Endodermal cell (in vitro differentiated cells): ENCODE data around the gene MUC22. TPM values are rescaled to one million over a fixed set of nuclear protein-coding genes. Genes with fewer than 3 reads are reported as not detected.
"Not testable (repeated sequence)": the region's sequence is repeated elsewhere in the genome, so short reads cannot be mapped to it uniquely, and the experiment has no call there.

Experiments used
- DNase-seq: peaks from one replicate; pipeline ENCODE4 v3.0.0-alpha.2; 2017
- H3K27ac ChIP-seq: 2 replicates; pipeline ENCODE4 v1.5.1; 2013; ENCODE audit warnings: mild to moderate bottlenecking, low read depth, low read length, moderate library complexity
- H3K27me3 ChIP-seq: 2 replicates; pipeline ENCODE4 v1.6.1; 2013; ENCODE audit warnings: mild to moderate bottlenecking, low read length, moderate library complexity; ENCODE audit not compliant: insufficient read depth, control insufficient read depth, poor library complexity, severe bottlenecking
- H3K36me3 ChIP-seq: 2 replicates; pipeline ENCODE4 v1.7.0; 2013; ENCODE audit warnings: mild to moderate bottlenecking, low read length, moderate library complexity; ENCODE audit not compliant: control insufficient read depth, insufficient read depth
- H3K4me1 ChIP-seq: one replicate; pipeline ENCODE4 v1.7.0; 2013; ENCODE audit warnings: low read length; ENCODE audit not compliant: control insufficient read depth, insufficient read depth
- H3K4me3 ChIP-seq: 2 replicates; pipeline ENCODE4 v1.5.1; 2013; ENCODE audit warnings: mild to moderate bottlenecking, low read length, moderate library complexity
- H3K9ac ChIP-seq: 2 replicates; pipeline ENCODE4 v1.6.1; 2013; ENCODE audit warnings: mild to moderate bottlenecking, low read length, moderate library complexity; ENCODE audit not compliant: poor library complexity, severe bottlenecking; ENCODE audit errors: extremely low read depth
- H3K9me3 ChIP-seq: 2 replicates; pipeline ENCODE4 v1.6.1; 2013; ENCODE audit warnings: mild to moderate bottlenecking, low read length, moderate library complexity; ENCODE audit not compliant: control insufficient read depth
- H3K27ac Mint-ChIP-seq: 2 replicates; pipeline ENCODE4 v1.8.0; 2020; ENCODE audit warnings: mixed read lengths
- H3K27me3 Mint-ChIP-seq: 2 replicates; pipeline ENCODE4 v1.8.0; 2021; ENCODE audit warnings: mild to moderate bottlenecking, mixed read lengths; ENCODE audit not compliant: insufficient read depth
- H3K36me3 Mint-ChIP-seq: 2 replicates; pipeline ENCODE4 v1.8.0; 2020; ENCODE audit warnings: low read depth, mixed read lengths
- H3K4me1 Mint-ChIP-seq: 2 replicates; pipeline ENCODE4 v1.8.0; 2020; ENCODE audit warnings: mixed read lengths
- H3K4me3 Mint-ChIP-seq: 2 replicates; pipeline ENCODE4 v1.8.0; 2020; ENCODE audit warnings: mild to moderate bottlenecking, moderate library complexity, mixed read lengths
- H3K9me3 Mint-ChIP-seq: 2 replicates; pipeline ENCODE4 v1.8.0; 2020; ENCODE audit warnings: mild to moderate bottlenecking, mixed read lengths
- whole genome bisulfite sequencing, 2 experiments: methylation state at CpG; one replicate each; pipeline versions ENCODE4 v1.1.5 to v1.1.7; 2013; ENCODE audit warnings: missing lambda C conversion rate in 2 of 2, mixed read lengths in 1 of 2; ENCODE audit not compliant: insufficient coverage in 1 of 2, insufficient read length in 1 of 2; 5-methylcytosine and 5-hydroxymethylcytosine counted together
- total RNA-seq, 2 donors: library from RNA; stranded (reverse); fragmentation: NEBNext Ultra II Directional in 1 of 2; extraction: Animal tissue kit (Norgen Biotek cat#: 25700) in 1 of 2; gene quantifications; 2 replicates in 1 of 2; 3 replicates in 1 of 2; pipeline ENCODE4 v1.2.1, GENCODE V29; 2021
- TF ChIP-seq, protein P1 (sequence below): fragments of 200-600 bp; sonication (generic); conservative IDR thresholded peaks from 2 replicates; pipeline ENCODE4 v1.5.0; 2021; ENCODE audit warnings: antibody characterized with exemption, mild to moderate bottlenecking

The MUC22 gene
- total RNA-seq, 2 donors from 2014 or later = not detected

DNA sequence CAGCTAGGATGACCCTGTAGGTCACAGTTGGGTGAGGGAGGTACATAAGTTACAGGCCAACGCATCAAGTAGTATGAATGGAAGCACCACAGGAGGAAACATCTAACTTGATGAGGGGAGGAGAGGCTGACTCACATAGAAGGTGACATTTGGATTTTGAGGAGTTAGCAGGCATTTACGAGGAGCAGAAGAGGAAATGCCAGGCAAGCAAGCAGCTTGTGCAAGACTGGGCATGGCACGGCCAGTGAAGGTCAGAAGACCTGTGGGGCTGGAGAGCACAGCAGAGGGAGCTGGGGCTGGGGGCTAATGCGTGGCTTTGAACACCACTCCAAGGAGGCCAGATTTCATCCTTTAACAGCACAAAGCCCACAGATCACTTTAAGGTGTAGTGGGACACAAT, 37.8 kb downstream of the MUC22 start:
- no peak for DNase-seq
- Histone ChIP-seq H3K4me3 (no peak overlapping the region), H3K9ac (no peak overlapping the region), H3K9me3 (no peaks in the 10 kb centered on the region), H3K27ac (no peak overlapping the region), H3K36me3 (no peaks in the 10 kb centered on the region), H3K27me3 (no peaks in the 10 kb centered on the region), H3K4me1 (no peaks in the 10 kb centered on the region)
- Mint-ChIP-seq H3K4me1 (no peaks in the 10 kb centered on the region), H3K27me3 (peaks cover 6% of the 10 kb centered on the region), H3K27ac (no peak overlapping the region), H3K36me3 (no peaks in the 10 kb centered on the region), H3K9me3 (no peaks in the 10 kb centered on the region), H3K4me3 (no peak overlapping the region)
- WGBS, 2 experiments = 83% methylated on average over 2 to 4 of the region's 4 CpGs
- TF ChIP-seq, protein P1, sequence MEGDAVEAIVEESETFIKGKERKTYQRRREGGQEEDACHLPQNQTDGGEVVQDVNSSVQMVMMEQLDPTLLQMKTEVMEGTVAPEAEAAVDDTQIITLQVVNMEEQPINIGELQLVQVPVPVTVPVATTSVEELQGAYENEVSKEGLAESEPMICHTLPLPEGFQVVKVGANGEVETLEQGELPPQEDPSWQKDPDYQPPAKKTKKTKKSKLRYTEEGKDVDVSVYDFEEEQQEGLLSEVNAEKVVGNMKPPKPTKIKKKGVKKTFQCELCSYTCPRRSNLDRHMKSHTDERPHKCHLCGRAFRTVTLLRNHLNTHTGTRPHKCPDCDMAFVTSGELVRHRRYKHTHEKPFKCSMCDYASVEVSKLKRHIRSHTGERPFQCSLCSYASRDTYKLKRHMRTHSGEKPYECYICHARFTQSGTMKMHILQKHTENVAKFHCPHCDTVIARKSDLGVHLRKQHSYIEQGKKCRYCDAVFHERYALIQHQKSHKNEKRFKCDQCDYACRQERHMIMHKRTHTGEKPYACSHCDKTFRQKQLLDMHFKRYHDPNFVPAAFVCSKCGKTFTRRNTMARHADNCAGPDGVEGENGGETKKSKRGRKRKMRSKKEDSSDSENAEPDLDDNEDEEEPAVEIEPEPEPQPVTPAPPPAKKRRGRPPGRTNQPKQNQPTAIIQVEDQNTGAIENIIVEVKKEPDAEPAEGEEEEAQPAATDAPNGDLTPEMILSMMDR = no peak

DNA sequence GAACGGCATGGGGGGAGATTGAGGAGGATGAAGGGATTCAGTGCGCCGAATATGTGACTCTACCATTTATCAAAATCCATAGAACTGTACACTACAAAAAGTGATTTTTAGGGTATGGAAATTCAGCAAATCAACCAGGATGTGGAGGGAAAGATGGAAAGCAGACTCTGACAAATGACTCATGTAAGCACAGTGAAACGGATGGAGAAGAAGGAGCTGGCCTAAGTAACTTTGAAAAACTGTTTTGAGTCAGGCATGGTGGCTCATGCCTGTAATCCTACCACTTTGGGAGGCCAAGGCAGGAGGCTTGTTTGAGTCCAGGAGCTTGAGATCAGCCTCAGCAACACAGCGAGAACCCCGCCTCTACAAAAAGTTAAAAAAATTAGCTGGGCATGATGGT, 39.2 kb downstream of the MUC22 start:
- Histone ChIP-seq H3K9me3 (no peaks in the 10 kb centered on the region), H3K36me3 (no peaks in the 10 kb centered on the region), H3K4me3 (no peak overlapping the region), H3K4me1 (no peaks in the 10 kb centered on the region), H3K9ac (no peak overlapping the region), H3K27ac (no peak overlapping the region), H3K27me3 (no peaks in the 10 kb centered on the region)
- TF ChIP-seq, protein P1 = no peak
- peaks cover 11% of the 10 kb centered on the region for H3K27me3 Mint-ChIP-seq
- H3K4me1 Mint-ChIP-seq = no peaks in the 10 kb centered on the region
- no peak for DNase-seq
- no peak overlapping the region for H3K27ac Mint-ChIP-seq
- 93 to 96% methylated on average over 2 to 6 of the region's 6 CpGs for WGBS, 2 experiments
- H3K9me3 Mint-ChIP-seq = no peaks in the 10 kb centered on the region
- H3K36me3 Mint-ChIP-seq = no peaks in the 10 kb centered on the region
- no peak overlapping the region for H3K4me3 Mint-ChIP-seq

DNA sequence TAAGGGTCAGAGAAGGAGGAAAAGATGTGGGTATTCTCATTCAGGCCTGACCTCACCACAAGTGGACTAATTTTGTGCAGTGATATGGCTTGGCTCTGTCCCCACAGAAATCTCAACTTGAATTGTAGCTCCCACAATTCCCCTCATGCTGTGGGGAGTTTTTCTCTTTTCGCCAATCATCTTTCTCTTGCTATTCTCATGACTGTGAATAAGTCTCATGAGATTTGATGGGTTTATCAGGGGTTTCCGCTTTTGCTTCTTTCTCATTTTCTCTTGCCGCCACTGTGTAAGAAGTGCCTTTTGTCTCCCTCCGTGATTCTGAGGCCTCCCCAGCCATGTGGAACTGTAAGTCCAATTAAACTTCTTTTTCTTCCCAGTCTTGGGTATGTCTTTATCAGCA, 42.9 kb downstream of the MUC22 start:
- H3K4me3 ChIP-seq, H3K27me3 ChIP-seq, H3K4me1 ChIP-seq, H3K27me3 Mint-ChIP-seq, H3K9ac ChIP-seq, DNase-seq, H3K36me3 ChIP-seq, H3K36me3 Mint-ChIP-seq, H3K4me3 Mint-ChIP-seq, H3K27ac Mint-ChIP-seq, H3K9me3 Mint-ChIP-seq, H3K27ac ChIP-seq, H3K4me1 Mint-ChIP-seq, H3K9me3 ChIP-seq: not testable (repeated sequence)
- WGBS, 2 experiments = 90 to 93% methylated on average over 3 to 4 of the region's 4 CpGs

DNA sequence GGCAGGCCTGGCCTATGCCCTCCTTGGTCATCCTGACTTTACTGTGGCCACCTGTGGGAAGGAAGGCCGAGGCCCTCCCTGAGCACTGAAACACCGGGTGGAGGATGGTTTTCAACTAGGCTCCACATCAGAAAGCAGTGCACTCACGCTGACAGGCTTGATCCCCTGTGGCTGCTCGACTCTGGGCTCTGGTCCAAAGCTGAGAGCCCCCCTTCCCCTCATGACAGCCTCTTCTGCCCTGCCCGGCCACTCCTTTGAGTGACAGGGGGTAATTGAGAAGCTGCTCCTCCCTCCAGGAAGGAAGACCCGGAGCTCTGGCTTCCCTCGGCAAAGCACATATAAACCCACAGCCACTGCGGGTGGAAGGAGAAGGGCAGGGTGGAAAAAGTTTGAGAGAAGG, 43.6 kb downstream of the MUC22 start:
- no peaks in the 10 kb centered on the region for H3K36me3 ChIP-seq
- no peak overlapping the region for H3K4me3 Mint-ChIP-seq
- no peak overlapping the region for H3K27ac ChIP-seq
- H3K9me3 ChIP-seq = no peaks in the 10 kb centered on the region
- H3K36me3 Mint-ChIP-seq = no peaks in the 10 kb centered on the region
- DNase-seq = no peak
- no peak overlapping the region for H3K9ac ChIP-seq
- H3K27me3 Mint-ChIP-seq = peaks cover 7% of the 10 kb centered on the region
- TF ChIP-seq, protein P1 = no peak
- H3K4me1 Mint-ChIP-seq = no peaks in the 10 kb centered on the region
- no peaks in the 10 kb centered on the region for H3K4me1 ChIP-seq
- no peaks in the 10 kb centered on the region for H3K9me3 Mint-ChIP-seq
- 84% methylated on average over 8 of the region's 8 CpGs; no CpG with 5 or more reads in 1 of the 2 experiments for WGBS, 2 experiments
- H3K4me3 ChIP-seq = no peak overlapping the region
- no peaks in the 10 kb centered on the region for H3K27me3 ChIP-seq
- H3K27ac Mint-ChIP-seq = no peak overlapping the region
